GM19467 (cell line): Measurements from ENCODE around the gene WDR86.

Experiments
- ATAC-seq: cut with Tn5 transposase; IDR thresholded peaks from one replicate; pipeline ENCODE4 v1.9.1; 2021; ENCODE audit warnings: mild to moderate bottlenecking, moderate library complexity; ENCODE audit not compliant: unreplicated experiment

The WDR86 gene

GRCh38 chr7:151440799-151441445 is 31.1 kb upstream of the WDR86 start:
- no peak for ATAC-seq

- no peak for ATAC-seq
These were observed 30.3 kb upstream of the WDR86 start, which contains the start of gene CRYGN for GRCh38 chr7:151439855-151440798. TSS of gene CRYGN (minus strand) at chr7:151440141. CDS start at chr7:151439917, 224 bp downstream.

- no peak for ATAC-seq
These were observed 29.2 kb upstream of the WDR86 start for GRCh38 chr7:151438864-151439601.

- ATAC-seq: no peak
These were observed 28.2 kb upstream of the WDR86 start for GRCh38 chr7:151437866-151438516.

GRCh38 chr7:151437159-151437553 is 27.3 kb upstream of the WDR86 start:
- ATAC-seq: no peak

GRCh38 chr7:151436446-151437158 is 26.8 kb upstream of the WDR86 start:
- ATAC-seq: no peak

- no peak for ATAC-seq
These were observed 26.1 kb upstream of the WDR86 start for GRCh38 chr7:151435971-151436370.

- ATAC-seq: no peak
These were observed 25.5 kb upstream of the WDR86 start for GRCh38 chr7:151435103-151435916.

GRCh38 chr7:151434549-151434948 is 24.7 kb upstream of the WDR86 start:
- ATAC-seq: no peak

GRCh38 chr7:151433721-151434400 is 24.0 kb upstream of the WDR86 start:
- no peak for ATAC-seq

- no peak for ATAC-seq
These were observed 23.1 kb upstream of the WDR86 start for GRCh38 chr7:151432658-151433521.

- no peak for ATAC-seq
These were observed 22.0 kb upstream of the WDR86 start for GRCh38 chr7:151431768-151432311.

GRCh38 chr7:151431281-151431767 is 21.5 kb upstream of the WDR86 start:
- no peak for ATAC-seq

GRCh38 chr7:151430391-151431205 is 20.8 kb upstream of the WDR86 start:
- ATAC-seq: no peak

- no peak for ATAC-seq
These were observed 19.9 kb upstream of the WDR86 start for GRCh38 chr7:151429560-151430331.

- ATAC-seq: no peak
These were observed 19.4 kb upstream of the WDR86 start for GRCh38 chr7:151429237-151429559.
